PC-3 (cell line): Measurements from ENCODE around the gene MACROD2. TPM values are rescaled to one million over a fixed set of nuclear protein-coding genes. Genes with fewer than 3 reads are reported as not detected.
"Not testable (repeated sequence)": the region's sequence is repeated elsewhere in the genome, so short reads cannot be mapped to it uniquely, and the experiment has no call there.

Source experiments
- ATAC-seq: fragments of 200-7000 bp; cut with Tn5 transposase; 2 replicates; pipeline ENCODE4 v1.9.1; 2020; ENCODE audit warnings: mild to moderate bottlenecking, moderate library complexity
- BruUV-seq: library from RNA; stranded (reverse); fragments of 400-500 nt; replicated peaks from 2 replicates; lab custom pipeline; 2021; lab: Mats Ljungman, UMichigan
- CTCF ChIA-PET: fragments of 300-600 bp; sonication (Branson Sonifier 250); formaldehyde crosslinking; loops from one replicate; lab custom pipeline; 2022; ENCODE audit warnings: antibody characterized with exemption; lab: Charles Lee
- POLR2A ChIA-PET: fragments of 300-600 bp; sonication (Branson Sonifier 250); formaldehyde crosslinking; loops from one replicate; lab custom pipeline; 2022; ENCODE audit warnings: antibody characterized with exemption; ENCODE audit not compliant: unreplicated experiment; lab: Charles Lee
- DNase-seq: peaks from one replicate; pipeline ENCODE4 v3.0.0-alpha.2; 2015
- H2AFZ ChIP-seq: fragments of 300-600 bp; sonication (generic); 2 replicates; pipeline ENCODE4 v1.6.0; 2016; ENCODE audit warnings: antibody characterized with exemption, low read length
- H3F3A ChIP-seq: fragments of 300-600 bp; sonication (generic); one replicate; pipeline ENCODE4 v1.6.0; 2017; ENCODE audit warnings: antibody characterized with exemption, low read length, control low read depth, mild to moderate bottlenecking; ENCODE audit not compliant: unreplicated experiment
- H3K27ac ChIP-seq: fragments of 300-600 bp; sonication (generic); 2 replicates; pipeline ENCODE4 v1.5.1; 2016; ENCODE audit warnings: mild to moderate bottlenecking, low read length
- H3K27me3 ChIP-seq: fragments of 300-600 bp; sonication (generic); 2 replicates; pipeline ENCODE4 v1.6.1; 2016; ENCODE audit warnings: low read length, mixed read lengths
- H3K36me3 ChIP-seq: fragments of 300-600 bp; sonication (generic); 2 replicates; pipeline ENCODE4 v1.6.1; 2016; ENCODE audit warnings: low read depth, mixed run types, low read length, mixed read lengths
- H3K4me1 ChIP-seq: fragments of 300-600 bp; sonication (generic); 2 replicates; pipeline ENCODE4 v1.5.1; 2016; ENCODE audit warnings: low read length; ENCODE audit not compliant: insufficient read depth
- H3K4me2 ChIP-seq: fragments of 300-600 bp; sonication (generic); 2 replicates; pipeline ENCODE4 v1.6.0; 2016; ENCODE audit warnings: low read length
- H3K4me3 ChIP-seq: fragments of 300-600 bp; sonication (generic); 2 replicates; pipeline ENCODE4 v1.5.1; 2016; ENCODE audit warnings: mild to moderate bottlenecking, low read length, mixed read lengths
- H3K79me2 ChIP-seq: fragments of 300-600 bp; sonication (generic); 2 replicates; pipeline ENCODE4 v1.6.1; 2017; ENCODE audit warnings: low read length, mixed read lengths
- H3K9ac ChIP-seq: fragments of 300-600 bp; sonication (generic); 2 replicates; pipeline ENCODE4 v1.6.0; 2016; ENCODE audit warnings: mild to moderate bottlenecking, low read length
- H3K9me2 ChIP-seq: fragments of 300-600 bp; sonication (generic); replicated peaks from 2 replicates; pipeline ENCODE4 v1.6.1; 2016; ENCODE audit warnings: mixed run types, low read length, mixed read lengths
- H3K9me3 ChIP-seq: fragments of 300-600 bp; sonication (generic); 2 replicates; pipeline ENCODE4 v1.6.1; 2016; ENCODE audit warnings: low read length, mixed read lengths
- H4K20me1 ChIP-seq: fragments of 300-600 bp; sonication (generic); 2 replicates; pipeline ENCODE4 v1.6.1; 2016; ENCODE audit warnings: low read length, mixed read lengths
- CTCF ChIP-seq: fragments of 300-600 bp; sonication (generic); conservative IDR thresholded peaks from 2 replicates; pipeline ENCODE4 v1.5.1; 2017; ENCODE audit warnings: antibody characterized with exemption, low read depth, mild to moderate bottlenecking, low read length
- EZH2 ChIP-seq: fragments of 300-600 bp; sonication (generic); IDR thresholded peaks from one replicate; pipeline ENCODE4 v1.6.1; 2017; ENCODE audit warnings: antibody characterized with exemption, mild to moderate bottlenecking, low read length; ENCODE audit not compliant: unreplicated experiment
- EZH2phosphoT487 ChIP-seq: fragments of 300-600 bp; sonication (generic); IDR thresholded peaks from 2 replicates; pipeline ENCODE4 v1.6.1; 2018; ENCODE audit warnings: mild to moderate bottlenecking, antibody characterized with exemption, low read length, borderline replicate concordance
- intact Hi-C: fragments of 100-400 bp; cut with micrococcal nuclease; formaldehyde crosslinking; loops from 2 replicates; pipeline ENCODE4 v1.9.0; 2023
- total RNA-seq: library from RNA; depleted of rRNA; stranded (reverse); fragments of >200 nt; gene quantifications from 2 replicates; pipeline ENCODE4 v1.2.3, GENCODE V29; 2014

MACROD2 gene
- total RNA-seq, 1 experiment from 2014 or later = 3.1 TPM

- H3K9ac ChIP-seq = peak overlapping the region; percentile 15; the same call in 1 of the 2 replicates
- H3K9me3 ChIP-seq = no peaks in the 10 kb centered on the region
- peak overlapping the region; percentile 70 for H3K27ac ChIP-seq
- H3K4me1 ChIP-seq = peaks cover 27% of the 10 kb centered on the region
- intact Hi-C loops = no loop called here
- H4K20me1 ChIP-seq = no peaks in the 10 kb centered on the region
- no peaks in the 10 kb centered on the region for H3K9me2 ChIP-seq
- peak overlapping the region; percentile 57 for H3K4me2 ChIP-seq
- POLR2A ChIA-PET = interaction anchor here (0.5 kb wide), 1 partner anchor 545 kb away, joined by 3 read pairs; no protein-coding TSS in a partner anchor
- TF ChIP-seq EZH2phosphoT487 = no peak
- TF ChIP-seq CTCF = no peak
- no peak for TF ChIP-seq EZH2
- no peaks in the 10 kb centered on the region for H3K36me3 ChIP-seq
- peak; percentile 92 for ATAC-seq
- BruUV-seq = no TSS peak
- H3K27me3 ChIP-seq = no peaks in the 10 kb centered on the region
- peak overlapping the region; percentile 59 for H2AFZ ChIP-seq
- DNase-seq = peak; percentile 81
- H3F3A ChIP-seq = no peaks in the 10 kb centered on the region
- CTCF ChIA-PET = no interaction called here
- no peaks in the 10 kb centered on the region for H3K79me2 ChIP-seq
- H3K4me3 ChIP-seq = no peak overlapping the region
These were observed 224.6 kb downstream of the MACROD2 start for GRCh38 chr20:14219801-14220461.

GRCh38 chr20:14220986-14221385 lies 225.7 kb downstream of the MACROD2 start:
- H3K4me1 ChIP-seq = peaks cover 27% of the 10 kb centered on the region
- H2AFZ ChIP-seq = 0 out of 2 replicates have a peak overlapping the region, but pooled peaks have one; percentile 59
- ChIA-PET CTCF (no interaction called here), POLR2A (no interaction called here)
- peak overlapping the region; percentile 70 for H3K27ac ChIP-seq
- H4K20me1 ChIP-seq = no peaks in the 10 kb centered on the region
- no peaks in the 10 kb centered on the region for H3K9me3 ChIP-seq
- H3K4me2 ChIP-seq = no peak overlapping the region
- no peak overlapping the region for H3K4me3 ChIP-seq
- no peak for TF ChIP-seq EZH2phosphoT487
- no peak for TF ChIP-seq CTCF
- no peak for TF ChIP-seq EZH2
- intact Hi-C loops = no loop called here
- no peaks in the 10 kb centered on the region for H3K9me2 ChIP-seq
- no peaks in the 10 kb centered on the region for H3K27me3 ChIP-seq
- no peaks in the 10 kb centered on the region for H3K79me2 ChIP-seq
- H3F3A ChIP-seq = no peaks in the 10 kb centered on the region
- BruUV-seq = no TSS peak
- no peak overlapping the region for H3K9ac ChIP-seq
- DNase-seq = no peak
- H3K36me3 ChIP-seq = no peaks in the 10 kb centered on the region
- no peak for ATAC-seq

DNA sequence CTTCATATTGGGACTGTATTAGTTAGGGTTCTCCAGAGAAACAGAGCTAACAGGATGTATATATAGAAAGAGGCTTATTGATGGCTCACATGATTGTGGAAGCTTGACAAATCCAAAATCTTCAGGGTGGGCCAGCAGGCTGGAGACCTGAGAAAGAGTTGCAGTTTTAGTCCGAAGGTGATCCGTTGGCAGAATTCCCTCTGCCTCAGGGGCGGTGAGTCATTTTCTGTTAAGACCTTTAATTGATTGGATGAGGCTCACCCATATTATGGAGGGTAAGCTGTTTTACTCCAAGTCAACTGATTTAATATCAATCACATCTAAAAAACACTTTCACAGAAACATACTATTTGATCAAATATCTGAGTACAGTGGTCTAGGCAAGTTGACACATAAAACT lies 228.5 kb downstream of the MACROD2 start:
- Histone ChIP-seq H3K36me3 (no peaks in the 10 kb centered on the region), H3F3A (no peaks in the 10 kb centered on the region), H3K9ac (no peak overlapping the region), H3K4me2 (no peak overlapping the region), H3K9me3 (no peaks in the 10 kb centered on the region), H3K9me2 (no peaks in the 10 kb centered on the region), H3K27me3 (no peaks in the 10 kb centered on the region), H3K4me1 (peaks cover 24% of the 10 kb centered on the region), H3K27ac (no peak overlapping the region), H3K4me3 (no peak overlapping the region), H2AFZ (no peak overlapping the region), H4K20me1 (no peaks in the 10 kb centered on the region), H3K79me2 (no peaks in the 10 kb centered on the region)
- TF ChIP-seq EZH2 (no peak), CTCF (no peak), EZH2phosphoT487 (no peak)
- no TSS peak for BruUV-seq
- CTCF ChIA-PET = no interaction called here
- DNase-seq (peak; percentile 58), ATAC-seq (no peak)
- intact Hi-C loops = no loop called here
- POLR2A ChIA-PET = no interaction called here

GRCh38 chr20:14226051-14227049 lies 231.0 kb downstream of the MACROD2 start:
- H3K9me2 ChIP-seq, POLR2A ChIA-PET, H3K4me3 ChIP-seq, H3K79me2 ChIP-seq, intact Hi-C loops, DNase-seq, CTCF ChIA-PET, H3K9me3 ChIP-seq, H3K36me3 ChIP-seq, H3K9ac ChIP-seq, H3K27ac ChIP-seq, H3K4me1 ChIP-seq, BruUV-seq, H3F3A ChIP-seq, H4K20me1 ChIP-seq, H2AFZ ChIP-seq, H3K27me3 ChIP-seq, H3K4me2 ChIP-seq, ATAC-seq: not testable (repeated sequence)
